NCI-H187 treated with DMSO at 0.1 percent for 48 hours (cell line): ENCODE data around the gene TCF7L1.

Experiments
- DNase-seq: peaks from one replicate; lab custom pipeline; 2025; lab: John Stamatoyannopoulos, UW

The TCF7L1 gene

DNA sequence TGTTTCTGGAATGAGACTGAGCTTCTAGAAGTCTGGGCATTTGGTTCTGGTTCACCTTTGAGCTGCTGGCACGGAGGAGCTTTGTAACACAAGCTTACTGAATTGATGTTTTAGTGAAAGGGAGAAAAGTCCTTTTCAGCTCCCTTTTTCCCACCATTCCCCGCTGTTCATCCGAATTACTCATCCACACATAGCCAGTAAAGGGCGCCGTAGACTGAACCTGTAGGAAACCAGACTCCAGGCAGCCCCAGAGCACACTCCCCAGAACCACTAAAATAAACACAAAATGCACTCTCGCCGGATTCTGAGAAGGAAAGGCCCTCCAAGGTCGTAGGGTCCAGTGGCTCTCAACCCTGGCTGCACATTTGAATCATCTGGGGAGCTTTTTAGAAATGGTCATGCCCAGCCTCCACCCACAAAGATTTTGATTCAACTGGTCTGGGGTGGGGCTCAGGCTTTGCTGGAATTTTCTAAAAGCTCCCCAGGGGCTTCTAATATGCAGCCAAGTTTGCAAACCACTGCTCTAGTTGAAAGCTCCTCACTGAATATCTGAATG, 29.6 kb downstream of the TCF7L1 start:
- DNase-seq: no peak

DNA sequence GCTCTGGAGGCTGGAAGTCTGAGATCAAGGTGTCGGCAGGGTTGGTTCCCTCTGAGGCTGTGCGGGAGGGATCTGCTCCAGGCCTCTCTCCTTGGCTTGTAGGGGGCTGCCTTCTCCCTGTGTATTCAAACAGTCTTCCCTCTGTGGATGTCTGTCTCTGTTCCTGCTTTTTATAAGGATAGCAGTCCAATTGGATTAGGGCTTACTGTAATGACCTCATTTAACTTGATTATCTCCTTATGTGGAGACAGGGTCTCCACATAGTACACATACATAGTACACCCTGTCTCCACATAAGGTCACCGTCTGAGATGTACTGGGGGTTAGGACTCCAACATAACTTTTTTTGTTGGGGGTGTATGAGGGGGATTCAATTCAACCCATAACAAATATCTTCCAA, 30.5 kb downstream of the TCF7L1 start:
- no peak for DNase-seq

DNA sequence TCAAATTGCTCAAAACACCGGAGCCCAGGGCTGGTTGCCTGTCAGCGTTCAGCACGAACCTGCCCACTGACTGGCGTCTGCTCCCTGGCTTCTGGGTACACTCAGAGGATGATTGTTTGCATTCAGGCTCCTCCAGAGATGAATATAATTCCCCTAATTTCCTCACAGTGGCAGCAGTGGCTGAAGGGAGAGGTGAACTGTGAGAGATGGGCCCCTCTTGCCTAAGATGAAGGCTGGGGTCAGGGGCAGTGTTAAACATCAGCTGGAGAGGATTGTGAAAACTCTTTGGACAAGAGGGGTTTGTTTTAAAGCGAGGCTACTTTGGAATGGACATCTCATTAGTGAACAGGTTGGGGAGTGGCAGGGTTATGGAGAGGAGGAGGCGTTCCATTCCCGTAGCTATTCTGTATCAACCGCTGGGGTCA, 31.0 kb downstream of the TCF7L1 start:
- no peak for DNase-seq

DNA sequence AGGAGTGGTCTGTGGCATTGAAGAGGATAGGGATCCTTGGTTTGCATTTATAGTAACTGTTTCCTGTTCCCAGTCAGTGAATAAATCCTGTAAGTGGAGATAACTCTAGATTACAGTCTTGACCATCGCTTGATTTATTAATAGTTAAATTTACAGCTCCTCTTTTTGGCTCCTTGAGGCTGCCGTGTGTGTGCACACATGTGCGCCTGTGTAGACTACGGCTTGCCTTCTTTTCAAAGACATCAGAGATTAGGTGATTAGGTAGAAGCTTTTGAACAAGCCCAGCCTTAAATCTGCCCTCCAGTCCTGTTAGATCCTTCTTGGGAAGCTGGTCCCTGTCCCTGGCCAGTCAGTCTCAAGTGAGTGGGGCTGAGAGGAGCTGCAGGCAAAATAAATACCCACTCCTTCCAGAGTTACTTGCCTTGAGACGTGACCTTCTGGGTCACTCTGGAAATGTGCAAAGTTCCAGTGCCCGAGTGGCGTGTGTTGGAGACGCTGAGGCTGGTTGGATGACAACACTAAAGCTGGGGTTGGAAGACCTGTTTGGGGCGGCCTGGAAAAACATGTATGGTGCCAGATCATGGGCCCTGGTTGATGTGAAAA, 32.0 kb downstream of the TCF7L1 start:
- DNase-seq: no peak

DNA sequence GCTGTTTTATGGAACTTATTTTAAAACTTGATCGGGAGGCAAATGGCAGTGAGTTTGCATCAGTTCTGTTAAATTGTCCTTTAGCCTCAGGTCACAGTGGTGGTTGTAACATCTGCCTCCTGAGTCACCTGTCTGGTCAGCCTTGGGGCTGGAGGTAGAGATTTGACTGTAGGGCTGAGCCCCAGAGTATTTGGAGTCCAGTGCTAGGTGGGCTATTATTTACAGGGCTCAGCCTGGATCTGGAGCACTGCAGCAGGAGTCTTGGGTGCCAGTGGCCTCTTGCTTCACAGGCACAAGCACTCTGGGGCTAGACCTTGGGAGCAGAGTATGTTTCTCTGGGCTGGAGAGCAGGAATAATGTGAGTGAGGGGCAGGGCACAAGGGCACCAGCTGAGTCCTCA, 32.8 kb downstream of the TCF7L1 start:
- DNase-seq: no peak

DNA sequence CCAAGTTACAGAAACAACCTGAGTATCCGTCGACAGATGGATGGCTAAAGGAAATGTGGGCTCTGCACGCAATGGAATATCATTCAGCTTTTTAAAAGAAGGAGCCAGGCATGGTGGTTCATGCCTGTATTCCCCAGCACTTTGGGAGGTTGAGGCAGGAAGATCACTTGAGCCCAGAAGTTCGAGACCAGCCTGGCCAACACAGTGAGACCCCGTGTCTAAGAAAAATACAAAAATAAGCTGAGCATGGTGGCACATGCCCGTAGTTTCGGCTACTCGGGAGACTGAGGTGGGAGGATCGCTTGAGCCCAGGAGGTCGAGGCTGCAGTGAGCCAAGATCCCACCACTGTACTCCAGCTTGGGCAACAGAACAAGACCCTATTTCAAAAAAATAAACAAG, 34.3 kb downstream of the TCF7L1 start:
- no peak for DNase-seq

DNA sequence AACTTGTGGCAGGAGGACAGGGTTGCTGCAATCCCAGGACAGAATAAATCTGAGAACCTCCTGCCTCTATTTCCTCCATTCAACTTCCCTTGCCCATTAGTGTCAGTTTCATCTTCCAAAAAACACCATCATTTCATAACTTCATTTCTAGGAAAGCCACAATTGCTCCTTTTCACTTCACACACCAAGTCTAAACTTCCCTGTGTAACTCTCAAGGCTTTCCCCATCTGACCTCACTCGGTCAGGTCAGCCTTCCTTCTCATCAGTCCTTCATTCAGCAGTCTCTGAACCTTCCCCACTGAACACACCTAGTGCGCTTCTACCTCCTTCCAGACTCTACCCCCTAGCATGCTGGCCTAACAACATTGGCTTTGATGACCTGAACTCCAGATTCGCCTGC, 35.8 kb downstream of the TCF7L1 start:
- DNase-seq: no peak

DNA sequence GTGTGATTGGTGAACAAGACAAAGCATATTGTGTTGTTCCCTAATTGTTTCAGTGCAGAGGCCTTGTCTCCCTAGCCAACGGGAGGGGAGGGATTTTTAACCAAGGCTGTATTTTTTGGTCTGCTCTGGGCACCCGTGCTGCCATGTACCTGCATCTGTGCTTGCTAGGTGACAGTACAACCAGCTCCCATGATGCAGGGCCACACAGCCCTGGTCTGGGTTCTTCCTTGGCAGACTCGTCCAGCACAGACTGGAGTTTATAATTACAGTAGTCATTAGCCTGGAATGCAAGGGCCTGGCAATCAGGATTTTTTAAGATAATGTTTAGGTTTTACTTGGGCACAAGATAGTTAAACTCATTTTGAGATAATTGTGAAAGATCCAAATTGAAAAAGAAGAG, 36.4 kb downstream of the TCF7L1 start:
- no peak for DNase-seq

DNA sequence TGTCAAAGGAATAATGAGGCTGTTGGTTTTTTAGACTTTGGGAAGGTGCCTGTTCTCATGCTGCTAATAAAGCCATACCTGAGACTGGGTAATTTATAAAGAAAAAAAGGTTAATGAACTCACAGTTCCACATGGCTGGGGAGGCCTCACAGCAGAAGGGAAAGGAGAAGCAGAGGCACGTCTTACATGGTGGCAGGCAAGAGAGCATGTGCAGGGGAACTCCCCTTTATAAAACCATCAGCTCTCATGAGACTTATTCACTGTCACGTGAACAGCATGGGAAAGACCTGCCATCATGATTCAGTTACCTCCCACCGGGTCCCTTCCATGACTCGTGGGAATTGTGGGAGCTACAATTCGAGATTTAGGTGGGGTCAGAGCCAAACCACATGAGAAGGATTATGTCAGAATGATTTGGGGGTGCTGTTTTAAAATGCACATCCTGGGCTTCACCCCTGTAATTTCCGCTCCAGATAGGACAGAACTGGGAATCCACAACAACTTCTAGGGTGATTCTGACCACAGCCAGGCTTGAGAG, 37.8 kb downstream of the TCF7L1 start:
- no peak for DNase-seq

DNA sequence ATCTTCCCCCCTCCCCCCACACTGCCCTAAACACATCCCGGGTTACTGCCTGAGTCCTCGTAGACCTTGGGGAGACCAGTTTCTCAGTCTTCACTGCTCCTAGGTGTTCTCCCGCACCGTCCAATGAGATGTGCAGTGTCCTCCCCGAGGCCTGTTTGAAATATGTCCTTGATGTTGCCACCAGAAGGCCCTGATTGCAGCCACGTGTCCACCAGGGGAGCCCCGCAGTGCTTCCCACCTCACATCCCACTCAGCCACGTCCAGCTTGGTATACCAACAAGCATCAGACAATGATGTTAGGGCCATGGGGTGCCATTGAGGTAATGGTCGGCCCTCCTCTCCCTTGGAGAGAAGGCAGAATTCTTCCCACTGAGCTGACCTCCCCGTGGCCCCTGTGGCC, 38.7 kb downstream of the TCF7L1 start:
- DNase-seq: no peak

DNA sequence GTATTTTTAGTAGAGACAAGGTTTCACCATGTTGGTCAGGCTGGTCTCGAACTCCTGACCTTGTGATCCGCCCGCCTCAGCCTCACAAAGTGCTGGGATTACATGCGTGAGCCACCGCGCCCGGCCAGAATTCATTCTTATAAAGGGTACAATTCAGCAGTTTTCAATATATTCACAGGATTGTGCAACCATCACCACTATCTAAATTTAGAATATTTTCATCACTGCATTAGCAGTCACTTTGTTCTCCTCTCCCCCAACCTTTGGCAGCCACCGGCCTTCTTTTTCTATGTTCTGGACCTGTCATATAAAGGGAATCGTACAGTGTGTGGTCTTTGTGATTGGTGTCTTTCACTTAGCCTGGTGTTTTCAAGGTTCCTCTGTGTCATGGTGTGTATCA, 40.7 kb downstream of the TCF7L1 start:
- no peak for DNase-seq

DNA sequence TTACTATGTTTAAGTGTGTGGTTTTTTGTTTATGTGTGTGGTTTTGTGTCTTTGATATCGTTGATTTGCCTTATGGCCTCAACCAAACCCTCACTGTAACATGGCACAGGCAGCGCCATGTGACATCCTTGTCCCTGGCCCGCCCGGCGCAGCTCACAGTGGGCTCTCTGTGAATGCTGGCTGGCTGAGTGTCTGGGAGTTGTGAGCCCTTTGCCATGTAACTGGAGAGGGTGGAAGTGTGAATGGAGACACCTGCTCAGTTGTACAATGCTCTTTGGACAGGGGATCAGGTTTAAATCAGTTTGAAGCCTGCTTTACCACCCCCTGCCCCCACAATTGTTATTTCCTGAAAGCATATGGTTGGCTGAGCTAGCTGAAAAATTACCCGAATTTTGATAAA, 41.8 kb downstream of the TCF7L1 start:
- peak; percentile 1 for DNase-seq

DNA sequence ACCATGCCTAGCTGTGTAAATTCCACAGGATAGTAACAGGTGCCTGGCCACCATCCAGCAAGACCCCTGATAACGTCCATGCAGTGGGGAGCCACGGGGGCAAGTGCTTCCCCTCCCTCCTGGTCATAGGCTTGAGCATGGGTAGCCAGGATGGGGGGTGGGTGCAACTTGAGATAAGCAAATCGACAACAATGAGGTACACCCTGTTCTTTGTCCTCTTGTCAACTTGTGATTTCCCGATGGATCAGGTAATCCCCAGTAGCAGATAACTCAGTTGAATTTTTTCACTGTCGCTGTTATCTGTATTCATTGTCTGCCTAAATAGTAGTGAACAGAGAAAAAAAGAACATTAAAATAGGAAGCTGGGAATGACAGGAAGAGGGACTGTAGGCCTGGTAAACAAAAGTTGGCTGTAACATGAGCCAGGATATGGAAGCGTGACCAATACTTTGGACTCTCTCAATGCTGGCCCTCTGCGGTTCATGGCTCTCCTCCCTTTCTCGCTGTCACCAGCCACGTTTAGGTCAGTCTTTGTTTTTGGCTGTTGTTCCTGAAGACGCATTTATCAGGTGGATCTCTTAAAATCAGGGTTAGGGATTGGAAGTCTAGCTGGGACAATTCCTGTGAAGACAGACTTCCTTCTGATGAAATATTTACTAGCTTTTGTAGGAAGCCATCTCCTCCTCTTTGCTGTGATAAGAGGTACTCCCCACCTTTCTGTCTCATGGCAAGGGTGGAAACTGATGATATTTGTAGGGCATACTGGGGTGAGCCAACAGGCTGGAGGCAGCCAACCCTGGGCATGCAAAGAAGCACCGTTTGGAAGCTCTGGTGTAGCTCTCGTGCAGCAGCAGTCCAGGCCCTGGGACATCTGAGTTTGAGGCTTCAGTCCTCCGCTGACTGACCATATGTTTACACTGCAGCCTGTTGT, 42.4 kb downstream of the TCF7L1 start:
- DNase-seq: no peak

DNA sequence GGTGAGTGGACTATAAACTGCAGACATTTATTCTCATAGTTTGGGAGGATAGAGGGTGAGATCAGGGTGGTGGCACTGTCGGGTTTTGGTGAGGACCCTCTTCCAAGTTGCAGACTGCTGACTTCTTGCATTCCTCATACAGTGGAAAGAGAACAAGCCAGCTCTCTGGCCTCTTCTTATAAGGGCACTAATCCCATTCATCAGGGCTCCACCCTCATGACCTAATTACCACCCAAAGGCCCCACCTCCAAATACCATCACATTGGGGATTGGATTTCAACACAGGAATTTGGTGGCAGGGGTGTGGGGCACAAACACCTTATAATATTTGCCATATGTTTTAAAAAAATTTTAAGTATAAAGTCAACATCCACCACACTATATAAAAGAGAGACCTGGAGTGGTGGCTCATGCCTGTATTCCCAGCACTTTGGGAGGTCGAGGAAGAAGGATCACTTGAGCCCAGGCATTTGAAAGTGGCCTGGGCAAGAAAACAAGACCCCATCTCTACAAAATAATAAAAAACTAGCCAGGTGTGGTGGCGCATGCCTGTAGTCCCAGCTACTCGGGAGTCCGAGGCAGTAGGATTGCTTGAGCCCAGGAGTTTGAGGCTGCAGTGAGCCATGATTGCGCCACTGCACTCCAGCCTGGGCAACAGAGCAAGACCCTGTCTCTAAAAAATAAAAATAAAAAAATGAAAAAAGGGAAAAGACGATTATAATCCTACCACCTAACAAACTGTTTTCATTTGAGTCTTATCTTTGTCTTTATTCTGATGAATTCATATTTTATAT, 44.0 kb downstream of the TCF7L1 start:
- DNase-seq: no peak

DNA sequence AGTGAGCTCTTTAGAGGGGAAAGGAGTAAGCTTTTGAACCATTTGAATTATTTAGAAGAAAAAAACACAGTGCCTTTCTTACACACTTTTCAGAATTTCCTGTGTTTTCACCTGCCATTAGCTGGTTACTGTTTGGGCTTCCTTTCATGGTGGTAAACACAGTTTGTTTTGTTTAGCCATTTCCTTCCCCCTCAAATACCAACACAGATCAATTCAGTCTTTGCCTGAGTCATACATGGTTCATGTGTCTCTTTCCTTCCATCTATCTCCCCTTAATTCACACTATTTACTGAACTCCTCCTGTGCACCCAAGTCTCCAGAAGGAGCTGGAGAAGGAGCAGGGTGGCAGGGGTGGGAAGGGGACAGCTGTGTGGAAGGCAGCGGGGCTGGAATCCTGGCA, 45.0 kb downstream of the TCF7L1 start:
- DNase-seq: no peak

DNA sequence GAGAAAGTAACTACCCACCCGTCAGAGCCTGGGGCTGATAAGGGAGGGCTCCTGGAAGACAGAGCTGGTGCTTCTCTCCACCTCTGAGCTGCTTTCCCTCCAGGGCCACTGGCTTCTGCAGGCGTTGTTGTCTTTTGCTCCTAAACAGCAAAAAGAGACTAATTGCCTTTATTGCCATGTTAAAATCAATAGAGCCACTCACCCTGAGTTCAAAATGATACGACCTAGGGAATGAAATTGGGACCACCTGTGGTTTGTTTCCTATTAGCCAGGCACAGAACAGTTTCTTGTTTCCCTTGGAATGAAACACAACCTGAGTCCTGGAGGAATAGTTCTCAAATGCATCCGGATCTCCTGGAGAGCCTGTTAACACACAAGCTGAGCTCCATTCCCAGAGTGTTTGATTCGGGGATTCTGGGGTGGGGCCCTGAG, 45.8 kb downstream of the TCF7L1 start:
- no peak for DNase-seq

DNA sequence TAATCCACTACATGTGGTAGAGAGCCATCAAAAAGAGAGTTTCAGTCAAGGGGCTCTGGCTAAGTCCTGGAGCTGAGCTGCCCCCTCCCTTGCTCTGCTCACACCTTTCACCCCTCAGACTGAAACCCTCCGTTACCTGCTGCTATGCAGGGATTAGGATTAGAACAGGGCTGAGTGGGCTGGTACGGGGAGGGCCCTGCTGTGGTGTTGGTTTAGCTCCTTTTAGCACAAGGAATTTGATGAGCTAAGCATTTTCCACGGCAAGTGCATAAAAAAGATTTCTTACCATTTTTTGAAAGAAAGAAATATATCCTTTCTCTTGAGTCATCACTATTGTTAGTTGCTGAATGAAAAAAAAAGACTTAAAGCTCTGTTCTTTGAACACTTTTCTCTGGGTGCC, 46.3 kb downstream of the TCF7L1 start:
- DNase-seq: no peak

DNA sequence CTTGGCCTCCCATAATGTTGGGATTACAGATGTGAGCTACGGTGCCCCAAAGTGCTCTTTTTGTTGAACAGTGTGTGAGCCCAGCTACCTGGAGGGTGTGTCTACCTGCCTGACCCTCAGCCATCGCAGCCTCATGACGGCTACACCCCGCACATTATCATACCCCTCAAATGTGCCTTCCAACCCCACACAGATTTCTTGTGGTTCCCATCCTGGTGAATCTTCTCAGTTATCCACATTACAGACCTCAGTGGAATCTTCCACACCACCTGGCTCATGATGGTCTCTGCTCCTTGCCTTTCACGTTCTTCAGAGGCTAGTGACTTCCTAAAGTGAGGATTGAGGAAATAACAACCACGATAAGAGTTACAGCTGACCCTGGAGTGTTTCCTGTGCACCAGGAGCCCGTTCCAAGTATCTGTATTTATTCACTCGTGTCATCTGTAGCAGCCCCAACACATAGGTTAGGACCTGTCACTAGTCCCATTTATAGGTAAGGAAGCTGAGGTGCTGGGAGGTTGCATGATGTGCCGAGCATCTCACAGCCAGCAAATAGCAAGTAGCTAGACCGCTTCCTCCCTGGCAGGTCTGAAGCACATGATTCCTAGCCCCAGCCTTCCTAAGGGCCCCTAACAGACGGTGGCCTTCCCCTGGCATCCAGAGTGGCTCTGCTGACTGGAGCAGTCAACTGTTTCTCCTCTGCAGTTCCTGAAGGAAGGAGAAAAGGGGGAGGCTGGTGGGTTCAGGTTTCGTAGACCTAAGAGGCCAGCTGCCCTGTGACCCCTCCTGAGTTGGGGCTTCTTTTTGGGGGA, 47.3 kb downstream of the TCF7L1 start:
- no peak for DNase-seq

DNA sequence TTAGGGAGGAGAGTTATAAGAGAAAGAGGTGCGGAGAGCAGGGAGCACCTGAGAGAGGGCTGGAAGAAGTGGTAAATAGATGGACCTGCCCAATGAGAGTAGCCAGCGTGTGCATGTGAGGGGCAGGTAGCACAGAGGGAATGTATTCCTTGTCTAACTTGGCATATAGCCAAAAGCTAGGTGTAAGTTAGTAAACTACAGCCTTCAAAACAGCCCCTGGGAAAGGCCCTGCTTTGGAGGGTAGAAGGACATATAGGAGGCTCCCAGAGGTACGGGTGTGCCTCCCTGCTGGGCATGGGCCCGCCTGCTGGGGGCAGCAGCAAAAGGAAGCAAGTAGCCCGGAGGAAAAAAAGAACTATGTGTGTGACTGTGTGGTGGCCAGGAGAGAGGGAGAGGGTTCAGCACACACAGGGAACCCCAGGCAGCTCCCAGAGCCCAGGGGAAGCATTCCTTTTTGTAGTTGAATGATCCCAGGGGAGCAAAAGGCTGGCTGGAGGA, 48.0 kb downstream of the TCF7L1 start:
- DNase-seq: no peak

DNA sequence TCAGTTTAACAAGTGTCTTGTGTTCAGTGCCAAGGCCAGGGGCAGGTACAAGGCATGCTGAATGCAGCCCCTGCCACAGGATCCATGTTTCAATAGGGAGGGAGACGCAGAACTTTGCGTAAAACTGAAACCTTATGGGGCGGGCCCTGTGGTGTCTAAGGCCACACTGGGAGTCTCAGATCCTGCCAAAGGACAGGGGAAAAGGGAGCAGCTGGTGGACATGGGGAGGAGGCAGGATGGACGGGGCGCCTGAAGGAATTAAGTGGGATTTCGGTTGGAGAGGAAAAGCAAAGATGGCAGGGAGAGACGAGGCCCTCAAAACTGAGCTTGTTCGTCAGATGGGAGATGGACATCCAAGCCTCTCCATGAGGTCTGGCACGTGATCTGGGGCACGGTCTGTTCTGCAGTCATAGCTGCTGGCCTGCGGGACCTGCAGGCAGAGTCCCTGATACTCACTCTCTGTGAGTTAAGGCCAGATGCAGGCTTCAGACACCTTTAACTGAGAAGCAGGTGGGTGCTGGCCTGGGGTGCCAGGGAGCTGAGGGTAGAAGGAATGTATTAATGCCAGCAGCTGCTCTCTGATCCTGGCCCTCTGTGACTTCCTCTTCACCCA, 48.8 kb downstream of the TCF7L1 start:
- no peak for DNase-seq

DNA sequence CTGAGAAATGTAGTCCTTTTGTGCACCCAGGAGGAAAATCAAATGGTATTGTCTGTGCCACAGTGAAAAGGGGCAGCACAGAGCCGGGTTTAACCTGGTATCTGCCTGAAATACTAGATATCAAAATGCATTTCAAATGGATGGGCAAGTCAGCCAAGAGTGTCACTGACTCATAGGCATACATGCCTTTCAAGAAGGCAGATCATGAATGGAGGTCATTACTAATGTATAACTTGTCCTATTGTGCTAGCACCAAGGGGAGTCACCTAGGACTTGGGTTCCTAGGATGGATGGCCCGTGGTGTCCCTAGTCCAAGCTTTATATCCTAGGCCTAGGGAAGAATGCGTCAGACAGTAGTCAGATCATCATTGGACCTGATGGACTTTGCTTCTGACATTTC, 49.9 kb downstream of the TCF7L1 start:
- DNase-seq: no peak
